Vagina (tissue), 2 donors: ENCODE results near the gene ZNF613. TPM values are rescaled to one million over a fixed set of nuclear protein-coding genes. Genes with fewer than 3 reads are reported as not detected.

Source experiments
- DNase-seq, 2 donors: peaks; one replicate each; pipeline ENCODE4 v3.0.0-alpha.2; 2017; ENCODE audit errors: extremely low spot score in 2 of 2
- H3K27ac ChIP-seq: fragments of 200-600 bp; sonication (generic); one replicate; pipeline ENCODE4 v1.5.1; 2019
- H3K27me3 ChIP-seq: fragments of 200-600 bp; sonication (generic); one replicate; pipeline ENCODE4 v1.5.1; 2019
- H3K36me3 ChIP-seq, 2 donors: fragments of 200-600 bp; sonication (generic); one replicate each; pipeline ENCODE4 v1.5.1; 2017 to 2019
- H3K4me1 ChIP-seq: fragments of 200-600 bp; sonication (generic); one replicate; pipeline ENCODE4 v1.5.1; 2019
- H3K4me3 ChIP-seq, 2 donors: fragments of 200-600 bp; sonication (generic); 1 replicate in 1 of 2; 2 replicates in 1 of 2; pipeline ENCODE4 v1.5.1; 2016 to 2019
- H3K9me3 ChIP-seq: fragments of 200-600 bp; sonication (generic); one replicate; pipeline ENCODE4 v1.5.1; 2019
- CTCF ChIP-seq, 3 experiments: fragments of 450-650 bp in 2 of 3; fragments of 200-600 bp in 1 of 3; sonication (generic) in 1 of 3; IDR thresholded peaks; one replicate each; pipeline ENCODE4 v1.5.1; 2017 to 2019; ENCODE audit warnings: antibody characterized with exemption in 3 of 3, mild to moderate bottlenecking in 2 of 3, moderate library complexity in 2 of 3
- POLR2A ChIP-seq, 2 donors: fragments of 450-650 bp; IDR thresholded peaks; one replicate each; pipeline ENCODE4 v1.6.1; 2017; ENCODE audit warnings: antibody characterized with exemption in 2 of 2, mild to moderate bottlenecking in 2 of 2, moderate library complexity in 2 of 2
- POLR2AphosphoS5 ChIP-seq, 2 donors: sonication (generic); formaldehyde crosslinking; IDR thresholded peaks; one replicate each; pipeline ENCODE4 v1.9.0; 2017; ENCODE audit warnings: antibody characterized with exemption in 2 of 2, mild to moderate bottlenecking in 2 of 2, low read depth in 1 of 2; ENCODE audit not compliant: insufficient read depth in 1 of 2
- intact Hi-C: fragments of 100-400 bp; cut with DNase I; formaldehyde crosslinking; loops from one replicate; pipeline ENCODE4 v1.15.1; 2023
- total RNA-seq: library from RNA; depleted of rRNA; stranded (reverse); fragments of >200 nt; gene quantifications from one replicate; pipeline ENCODE4 v1.2.3, GENCODE V29; 2016

ZNF613 gene
- total RNA-seq, 1 donor from 2014 or later: 4.2 TPM

DNA sequence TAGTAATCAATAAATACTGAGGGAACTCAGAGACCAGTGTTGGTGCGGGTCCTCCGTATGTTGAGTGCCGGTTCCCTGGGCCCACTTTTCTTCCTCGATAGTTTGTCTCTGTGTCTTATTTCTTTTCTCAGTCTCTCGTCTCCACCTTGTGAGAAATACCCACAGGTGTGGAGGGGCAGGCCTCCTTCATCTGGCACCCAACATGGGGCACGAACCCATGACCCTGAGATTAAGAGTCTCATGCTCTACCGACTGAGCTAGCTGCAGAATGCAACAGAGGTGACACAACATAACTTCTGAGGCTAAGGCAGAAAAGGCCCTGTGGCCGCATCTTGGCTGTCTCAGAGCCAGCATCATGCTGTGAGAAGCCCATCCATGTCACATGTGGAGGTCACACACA, 5.3 kb upstream of the ZNF613 start:
- Histone ChIP-seq H3K27ac (no peak overlapping the region), H3K27me3 (no peaks in the 10 kb centered on the region), H3K4me3 (no peak overlapping the region), H3K9me3 (peaks cover 24% of the 10 kb centered on the region), H3K36me3 (no peaks in the 10 kb centered on the region), H3K4me1 (no peaks in the 10 kb centered on the region)
- intact Hi-C loops: loop anchor here (2.0 kb wide), 1 partner anchor 21 kb away; no protein-coding TSS in a partner anchor
- TF ChIP-seq POLR2A (IDR thresholded peaks at IDR 0.05) (no peak), POLR2AphosphoS5 (IDR thresholded peaks at IDR 0.05; ENCODE audit: insufficient read depth in 1 of 2, low read depth in 1 of 2) (no peak), CTCF (IDR thresholded peaks at IDR 0.05) (no peak)
- no peak for DNase-seq

- no peaks in the 10 kb centered on the region for H3K27me3 ChIP-seq
- peaks cover 0 to 20% of the 10 kb centered on the region in 2 donors for H3K36me3 ChIP-seq
- TF ChIP-seq POLR2A (IDR thresholded peaks at IDR 0.05) (no peak), POLR2AphosphoS5 (IDR thresholded peaks at IDR 0.05; ENCODE audit: insufficient read depth in 1 of 2, low read depth in 1 of 2) (no peak), CTCF (IDR thresholded peaks at IDR 0.05) (no peak)
- H3K4me1 ChIP-seq: peaks cover 10% of the 10 kb centered on the region
- H3K27ac ChIP-seq: peak overlapping the region; percentile 77
- intact Hi-C loops: no loop called here
- no peak for DNase-seq
- peak overlapping the region; percentile 89 to 91 for H3K4me3 ChIP-seq
- peaks cover 19% of the 10 kb centered on the region for H3K9me3 ChIP-seq
These were observed 867 bp upstream of the ZNF613 start for GRCh38 chr19:51926426-51926783.

DNA sequence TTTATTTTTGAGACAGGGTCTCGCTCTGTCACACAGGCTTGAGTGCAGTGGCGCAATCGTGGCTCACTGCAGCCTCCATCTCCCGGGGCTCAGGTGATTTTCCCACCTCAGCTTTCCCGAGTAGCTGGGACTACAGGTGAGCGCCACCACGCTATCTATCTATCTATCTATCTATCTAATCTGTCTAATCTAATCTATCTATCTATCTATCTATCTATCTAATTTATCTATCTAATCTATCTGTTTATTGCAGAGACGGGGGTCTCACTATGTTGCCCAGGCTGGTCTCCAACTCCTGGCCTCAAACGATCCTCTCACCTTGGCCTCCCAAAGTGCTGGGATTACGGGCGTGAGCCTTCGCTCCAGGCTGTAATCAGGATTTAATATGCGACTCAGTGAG, 587 bp downstream of the ZNF613 start:
- no peak for DNase-seq
- Histone ChIP-seq H3K27me3 (no peaks in the 10 kb centered on the region), H3K36me3 (peaks cover 0 to 32% of the 10 kb centered on the region in 2 donors), H3K27ac (peak overlapping the region; percentile 77), H3K9me3 (peaks cover 15% of the 10 kb centered on the region), H3K4me3 (peak overlapping the region; percentile 89 to 91), H3K4me1 (peaks cover 10% of the 10 kb centered on the region)
- intact Hi-C loops: no loop called here
- TF ChIP-seq CTCF (IDR thresholded peaks at IDR 0.05) (no peak), POLR2AphosphoS5 (IDR thresholded peaks at IDR 0.05; ENCODE audit: insufficient read depth in 1 of 2, low read depth in 1 of 2) (no peak), POLR2A (IDR thresholded peaks at IDR 0.05) (no peak)

GRCh38 chr19:51931921-51932320, 4.6 kb downstream of the ZNF613 start:
- Histone ChIP-seq H3K36me3 (peaks cover 0 to 72% of the 10 kb centered on the region in 2 donors), H3K9me3 (peaks cover 15% of the 10 kb centered on the region), H3K27me3 (no peaks in the 10 kb centered on the region), H3K4me1 (peaks cover 10% of the 10 kb centered on the region), H3K4me3 (no peak overlapping the region), H3K27ac (no peak overlapping the region)
- DNase-seq: no peak
- TF ChIP-seq CTCF (IDR thresholded peaks at IDR 0.05) (no peak), POLR2AphosphoS5 (IDR thresholded peaks at IDR 0.05; ENCODE audit: insufficient read depth in 1 of 2, low read depth in 1 of 2) (no peak), POLR2A (IDR thresholded peaks at IDR 0.05) (no peak)
- intact Hi-C loops: no loop called here

DNA sequence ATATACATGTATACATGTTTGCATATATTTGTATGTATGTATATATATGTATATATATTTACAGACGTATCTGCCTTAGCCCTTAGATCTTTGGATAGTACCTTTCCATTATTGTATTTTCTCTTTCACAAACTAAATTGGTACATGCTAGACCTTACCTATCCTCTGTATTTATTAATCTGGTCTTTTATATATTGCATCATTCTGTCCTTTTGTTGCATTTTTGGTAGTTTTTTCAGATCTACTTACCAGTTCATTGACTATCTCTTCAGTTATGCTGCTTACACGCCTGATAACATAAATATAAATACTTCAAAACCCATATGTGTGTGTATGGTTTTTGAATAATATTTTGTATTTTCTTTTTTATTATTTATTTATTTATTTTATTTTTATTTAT, 11.7 kb downstream of the ZNF613 start:
- Histone ChIP-seq H3K27ac (no peak overlapping the region), H3K9me3 (peaks cover 47% of the 10 kb centered on the region), H3K4me1 (no peaks in the 10 kb centered on the region), H3K4me3 (no peak overlapping the region), H3K36me3 (peaks cover 18 to 100% of the 10 kb centered on the region in 2 donors), H3K27me3 (no peaks in the 10 kb centered on the region)
- TF ChIP-seq POLR2A (IDR thresholded peaks at IDR 0.05) (no peak), CTCF (IDR thresholded peaks at IDR 0.05) (no peak), POLR2AphosphoS5 (IDR thresholded peaks at IDR 0.05; ENCODE audit: insufficient read depth in 1 of 2, low read depth in 1 of 2) (no peak)
- intact Hi-C loops: loop anchor here (1.0 kb wide), 1 partner anchor 16 kb away; no protein-coding TSS in a partner anchor
- no peak for DNase-seq
